ENCODE measurements around the gene SMIM14.
"Not testable (repeated sequence)": the region's sequence is repeated elsewhere in the genome, so short reads cannot be mapped to it uniquely, and the experiment has no call there.

Gene SMIM14

DNA sequence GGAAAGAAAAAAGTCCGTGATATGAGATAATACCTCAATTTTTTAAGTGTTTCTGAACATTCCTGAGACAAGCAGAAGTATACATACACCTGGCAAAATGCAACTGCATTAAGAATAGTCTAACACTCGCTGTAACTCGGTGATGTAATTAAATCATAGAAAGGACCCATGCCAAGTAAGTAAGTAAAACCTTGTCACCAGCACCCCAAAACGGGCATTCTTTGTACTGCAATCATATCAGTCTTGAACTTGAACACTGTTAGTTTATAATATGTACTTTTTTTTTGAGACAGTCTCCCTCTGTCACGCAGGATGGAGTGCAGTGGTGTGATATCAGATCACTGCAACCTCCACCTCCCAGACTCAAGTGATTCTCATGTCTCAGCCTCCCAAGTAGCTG, 47.4 kb downstream of the SMIM14 start:
- DNase-seq: no peak

GRCh38 chr4:39587881-39588280, 50.8 kb downstream of the SMIM14 start:
- no peak for DNase-seq

DNA sequence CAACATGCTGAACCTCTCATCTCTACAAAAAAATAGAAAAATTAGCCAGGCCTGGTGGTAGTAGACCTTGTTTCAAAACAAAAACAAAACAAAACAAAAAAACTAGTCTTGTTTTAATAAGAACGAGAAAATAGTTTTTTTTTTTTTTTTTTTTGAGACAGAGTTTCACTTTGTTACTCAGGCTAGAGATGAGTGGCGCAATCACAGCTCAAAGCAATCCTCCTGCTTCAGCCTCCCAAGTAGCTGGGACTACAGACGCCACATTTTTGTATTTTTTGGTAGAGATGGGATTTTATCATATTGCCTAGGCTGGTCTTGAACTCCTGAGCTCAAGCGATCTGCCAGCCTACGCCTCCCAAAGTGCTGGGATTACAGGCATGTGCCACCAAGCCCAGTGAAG, 63.7 kb downstream of the SMIM14 start:
- DNase-seq: no peak

DNA sequence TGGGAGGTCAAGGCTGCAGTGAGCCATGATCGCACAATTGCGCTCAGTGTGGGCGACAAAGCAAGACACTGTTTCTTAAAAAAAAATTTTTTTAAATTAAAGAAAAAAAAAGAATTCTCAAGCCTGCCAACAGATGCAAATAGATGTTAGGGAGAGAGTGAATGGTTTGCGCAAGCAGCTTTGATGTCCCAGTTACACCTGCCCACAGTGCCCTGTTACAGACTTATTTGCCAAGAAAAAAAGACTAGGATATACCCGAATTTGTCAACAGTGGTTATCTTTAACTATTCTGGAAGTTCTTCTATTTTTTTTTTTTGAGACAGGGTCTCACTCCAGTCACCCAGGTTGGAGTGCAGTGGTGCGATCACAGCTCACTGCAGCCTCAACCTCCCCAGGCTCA, 67.2 kb downstream of the SMIM14 start:
- DNase-seq: no peak

GRCh38 chr4:39571054-39571453, 67.6 kb downstream of the SMIM14 start:
- no peak for DNase-seq

DNA sequence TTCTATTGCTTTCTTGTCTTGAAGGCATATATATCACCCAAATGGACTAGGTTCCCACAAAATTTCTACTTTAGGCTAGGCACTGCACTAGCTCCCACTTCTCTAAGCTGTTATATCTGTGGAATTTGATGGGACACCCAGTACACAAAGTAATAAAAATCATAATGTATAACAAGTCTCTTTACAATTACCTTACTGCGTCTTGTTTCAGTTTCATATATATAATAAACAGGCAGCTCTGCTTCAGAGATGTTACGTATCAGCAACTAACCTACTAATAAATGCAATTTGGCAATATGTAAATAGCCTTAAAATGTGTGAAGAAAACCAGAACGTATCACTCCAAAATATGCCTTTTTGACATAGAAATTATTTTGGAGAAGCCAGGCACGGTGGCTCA, 69.5 kb downstream of the SMIM14 start:
- DNase-seq: no peak

GRCh38 chr4:39568805-39569204, 69.9 kb downstream of the SMIM14 start:
- no peak for DNase-seq

- no peak for DNase-seq
Observed at GRCh38 chr4:39565878-39566600, 72.6 kb downstream of the SMIM14 start.

- DNase-seq: no peak
Observed at GRCh38 chr4:39563346-39563847, 75.3 kb downstream of the SMIM14 start.

- DNase-seq: no peak
Observed at GRCh38 chr4:39562792-39563191, 75.9 kb downstream of the SMIM14 start.

GRCh38 chr4:39559626-39560025, 79.0 kb downstream of the SMIM14 start:
- no peak for DNase-seq

DNA sequence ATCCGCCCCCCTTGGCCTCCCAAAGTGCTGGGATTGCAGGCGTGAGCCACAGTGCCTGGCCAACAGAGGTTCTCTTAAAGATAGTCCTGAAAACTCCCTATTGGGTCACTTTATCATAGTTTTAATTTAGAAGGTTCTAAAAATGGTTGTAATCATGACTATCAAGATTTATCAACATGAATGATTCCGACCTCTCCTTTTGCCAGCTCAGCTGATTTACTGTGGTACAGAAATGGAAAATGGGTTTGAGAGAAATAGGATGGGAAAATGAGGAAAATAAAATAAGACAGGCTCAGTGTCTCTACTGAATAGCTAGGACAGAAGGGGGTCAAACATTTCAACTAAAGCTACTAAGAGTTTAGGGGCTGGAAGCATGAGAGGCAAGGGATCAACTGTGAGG, 83.2 kb downstream of the SMIM14 start:
- DNase-seq: no peak

GRCh38 chr4:39548425-39549067, 90.1 kb downstream of the SMIM14 start:
- DNase-seq: no peak

DNA sequence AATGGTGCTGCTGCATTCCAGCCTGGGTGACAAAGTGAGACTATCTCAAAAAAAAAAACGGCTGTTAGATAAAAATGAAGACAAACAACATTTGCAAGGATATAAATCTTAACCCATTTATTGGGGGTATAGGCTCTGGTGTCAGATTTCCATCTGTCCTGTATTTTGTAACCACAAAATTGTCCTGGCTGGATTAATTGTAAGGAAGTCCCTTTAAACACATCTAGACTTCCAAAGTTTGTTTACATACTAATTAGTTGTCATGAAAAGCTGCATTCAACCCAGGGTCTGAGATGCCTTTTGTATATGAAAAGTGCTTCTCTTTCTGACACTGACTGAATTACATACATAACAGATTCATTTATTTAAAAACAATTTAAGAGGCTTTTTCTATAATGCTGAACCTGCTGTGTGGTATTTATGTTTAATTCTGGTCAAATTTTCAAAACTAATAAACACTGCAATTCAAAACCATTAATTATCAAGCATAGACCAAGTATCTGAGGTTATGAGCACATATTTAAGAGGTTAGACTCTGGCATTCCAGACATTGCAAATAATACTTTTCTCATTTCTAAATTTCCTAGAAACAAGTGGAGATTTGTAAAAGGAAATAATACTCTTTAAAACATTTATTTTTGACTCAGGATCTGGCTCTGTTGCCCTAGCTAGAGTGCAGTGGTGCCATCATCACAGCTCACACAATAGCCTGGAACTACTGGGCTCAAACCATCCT, 93.9 kb downstream of the SMIM14 start:
- no peak for DNase-seq

- DNase-seq: not testable (repeated sequence)
Observed at GRCh38 chr4:39544080-39544479, 94.6 kb downstream of the SMIM14 start.

DNA sequence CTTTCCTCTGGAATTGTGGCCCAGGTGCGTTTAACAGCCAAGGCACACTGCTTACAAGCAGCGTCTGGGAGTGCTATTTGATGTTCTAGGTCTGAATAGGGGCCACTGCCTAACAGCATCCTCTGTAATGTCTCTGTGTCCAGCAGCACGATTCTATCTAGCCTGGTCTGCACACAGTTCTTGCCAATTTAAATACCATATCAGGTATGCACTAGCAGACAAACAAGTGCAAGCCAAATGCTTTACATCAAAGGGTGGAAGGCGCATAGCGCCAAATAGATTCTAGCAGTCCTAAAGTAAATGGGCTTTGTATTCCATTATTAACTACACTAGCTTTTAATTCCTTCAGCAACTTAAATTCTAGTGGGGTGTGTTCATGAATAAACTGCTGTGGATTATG, 95.6 kb downstream of the SMIM14 start:
- DNase-seq: no peak

DNA sequence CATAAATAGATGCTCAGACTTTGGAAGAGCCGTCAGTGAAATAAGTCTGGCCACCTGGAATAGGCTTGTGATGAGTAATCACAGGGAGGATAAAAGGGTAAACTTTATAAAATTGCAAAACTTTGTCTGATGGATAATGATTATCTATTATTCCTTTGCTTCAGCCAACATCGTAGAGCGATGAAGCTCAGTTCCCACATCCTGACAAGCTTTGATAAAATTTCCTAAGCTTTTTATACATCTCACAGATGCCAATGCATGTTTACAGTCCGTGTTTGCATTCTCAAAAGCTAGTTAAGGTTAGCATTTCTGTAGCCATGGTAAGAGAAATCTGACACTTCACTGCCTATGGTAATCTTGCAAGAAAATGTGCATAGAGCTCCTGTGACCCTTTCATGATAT, 96.1 kb downstream of the SMIM14 start:
- no peak for DNase-seq

GRCh38 chr4:39541987-39542610, 96.6 kb downstream of the SMIM14 start:
- no peak for DNase-seq

DNA sequence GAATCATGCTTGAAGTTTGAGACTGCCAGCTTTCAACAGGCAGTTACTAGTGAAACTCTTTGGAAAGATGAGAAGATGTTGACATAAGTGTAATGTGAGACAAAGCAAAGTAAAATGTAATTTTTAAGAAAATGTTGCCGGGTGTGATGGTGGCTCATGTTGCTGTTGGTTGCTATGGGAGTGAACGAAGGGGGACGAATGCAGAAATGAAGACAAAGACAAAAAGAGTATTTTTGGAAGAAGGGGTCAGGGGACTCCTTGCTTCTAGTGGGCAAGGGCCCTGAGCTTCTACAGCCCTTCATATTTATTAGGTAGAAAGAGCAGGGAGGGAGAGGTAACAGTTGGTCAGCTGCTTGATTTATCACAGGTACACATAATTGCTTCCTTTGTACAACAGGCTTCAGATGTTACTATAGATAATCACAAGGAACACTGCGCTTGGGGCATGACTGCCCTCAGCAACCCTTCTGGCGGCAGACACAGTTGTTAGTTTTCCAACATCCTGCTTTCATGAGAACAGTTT, 99.5 kb downstream of the SMIM14 start:
- no peak for DNase-seq

DNA sequence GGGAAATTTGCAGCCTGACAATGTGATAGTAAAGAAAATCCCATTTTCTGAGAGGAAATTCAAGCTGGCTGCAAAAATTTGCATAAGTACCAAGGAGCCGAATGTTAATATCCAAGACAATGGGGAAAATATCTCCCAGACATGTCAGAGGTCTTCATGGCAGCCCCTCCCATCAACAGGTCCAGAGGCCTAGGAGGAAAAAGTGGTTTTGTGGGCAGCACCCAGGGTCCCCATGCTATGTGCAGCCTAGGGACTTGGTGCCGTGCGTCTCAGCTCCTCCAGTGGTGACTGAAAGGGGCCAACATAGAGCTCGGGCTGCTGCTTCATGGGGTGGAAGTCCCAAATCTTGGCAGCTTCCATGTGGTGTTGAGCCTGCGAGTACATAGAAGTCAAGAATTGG, 105.1 kb downstream of the SMIM14 start:
- DNase-seq: no peak

DNA sequence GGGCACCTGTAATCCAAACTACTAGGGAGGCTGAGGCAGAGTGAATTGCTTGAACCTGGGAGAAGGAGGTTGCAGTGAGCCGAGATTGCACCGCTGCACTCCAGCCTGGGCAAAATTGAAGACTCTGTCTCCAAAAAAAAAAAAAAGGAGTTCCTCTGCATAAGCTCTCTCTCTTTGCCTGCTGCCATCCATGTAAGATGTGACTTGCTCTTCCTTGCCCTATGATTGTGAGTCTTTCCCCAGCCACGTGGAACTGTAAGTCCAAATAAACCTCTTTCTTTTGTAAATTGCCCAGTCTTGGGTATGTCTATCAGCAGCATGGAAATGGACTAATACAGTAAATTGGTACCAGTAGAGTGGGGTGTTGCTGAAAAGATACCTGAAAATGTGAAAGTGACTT, 106.4 kb downstream of the SMIM14 start:
- not testable (repeated sequence) for DNase-seq

GRCh38 chr4:39530682-39531081, 108.0 kb downstream of the SMIM14 start:
- no peak for DNase-seq

DNA sequence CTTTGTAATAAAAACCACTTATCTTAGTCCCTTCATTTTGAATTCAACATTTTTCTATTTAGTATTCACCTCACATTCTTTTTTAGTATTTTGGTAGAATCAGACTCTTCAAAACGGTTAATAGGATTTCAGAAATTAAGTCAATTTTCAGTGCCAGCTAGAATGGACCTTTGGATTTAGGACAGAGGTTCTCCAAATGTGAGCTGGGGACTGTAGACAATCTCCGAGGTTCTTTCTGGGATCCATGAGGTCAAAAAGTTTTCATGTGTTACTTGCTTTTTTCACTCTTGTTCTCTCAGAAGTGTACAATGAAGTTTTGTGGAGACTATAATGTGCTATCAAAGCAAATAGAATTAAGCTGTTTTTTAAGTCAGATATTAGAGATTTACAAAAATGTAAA, 109.1 kb downstream of the SMIM14 start:
- DNase-seq: no peak
